ENCODE measurements around the gene PRDM16. TPM values are rescaled to one million over a fixed set of nuclear protein-coding genes. Genes with fewer than 3 reads are reported as not detected.
"Not testable (repeated sequence)": the region's sequence is repeated elsewhere in the genome, so short reads cannot be mapped to it uniquely, and the experiment has no call there.

The PRDM16 gene
- total RNA-seq, 1 donor from 2014 or later: 12.9 TPM

- DNase-seq (ENCODE audit: low spot score): no peak
- intact Hi-C loops (cut with DNase I): no loop called here
Measured at GRCh38 chr1:3226191-3226590, 157.2 kb downstream of the PRDM16 start.

- no peak for DNase-seq (ENCODE audit: low spot score)
- intact Hi-C loops (cut with DNase I): no loop called here
Measured at GRCh38 chr1:3226701-3227350, 157.8 kb downstream of the PRDM16 start.

- DNase-seq (ENCODE audit: low spot score): no peak
- intact Hi-C loops (cut with DNase I): no loop called here
Measured at GRCh38 chr1:3227351-3227704, 158.3 kb downstream of the PRDM16 start.

DNA sequence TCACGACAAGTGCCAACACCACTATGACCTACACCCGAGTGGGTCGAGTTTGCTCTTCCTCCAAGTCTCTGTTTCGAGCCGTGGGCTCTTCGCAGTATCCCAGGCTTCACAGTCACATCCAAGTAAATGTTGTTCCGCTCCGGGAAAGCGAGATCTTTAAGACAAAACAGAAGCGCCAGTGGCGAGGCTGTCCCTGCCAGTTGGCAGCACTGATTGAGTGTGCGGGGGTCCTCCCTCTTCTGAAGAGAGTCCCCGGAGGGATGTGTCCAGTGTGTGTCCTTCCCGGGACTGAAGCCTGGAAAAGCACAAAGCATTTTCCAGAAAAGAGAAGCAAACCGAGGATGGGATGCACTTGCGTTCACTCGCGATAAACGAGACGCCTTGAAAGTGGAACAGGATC is 158.9 kb downstream of the PRDM16 start:
- intact Hi-C loops (cut with DNase I): no loop called here
- no peak for DNase-seq (ENCODE audit: low spot score)

DNA sequence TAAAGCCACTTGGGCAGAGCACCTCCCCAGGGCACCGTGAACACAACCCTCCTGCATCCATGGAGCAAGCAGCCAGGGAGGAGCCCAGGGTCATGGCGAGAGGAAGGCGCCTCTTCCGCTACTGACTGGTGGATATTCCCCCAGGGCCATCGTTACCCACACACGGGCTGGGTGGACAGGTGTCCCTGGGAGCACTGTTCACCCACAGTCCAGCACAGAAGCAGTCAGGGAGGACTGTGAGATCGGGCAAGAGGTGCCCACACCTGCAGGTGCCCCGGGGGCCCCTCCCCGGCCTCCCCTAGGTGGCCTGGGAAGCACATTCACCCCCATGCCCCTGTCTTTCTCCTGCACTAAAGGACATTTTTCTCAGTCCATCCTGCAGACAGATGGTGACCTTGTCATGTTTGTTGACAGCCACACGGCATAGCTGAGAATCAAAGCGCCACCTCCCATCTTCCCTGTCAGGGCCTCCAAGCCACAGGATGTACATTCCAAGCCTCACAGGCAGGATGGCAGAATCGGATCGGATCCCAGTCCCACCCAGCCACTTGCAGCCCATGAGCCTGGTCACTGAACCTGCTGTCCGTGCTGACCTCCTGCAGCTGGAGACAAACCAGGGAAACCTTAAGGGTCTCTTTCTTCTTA is 160.2 kb downstream of the PRDM16 start:
- DNase-seq (ENCODE audit: low spot score): no peak
- intact Hi-C loops (cut with DNase I): no loop called here

- intact Hi-C loops (cut with DNase I): no loop called here
- no peak for DNase-seq (ENCODE audit: low spot score)
Measured at GRCh38 chr1:3230553-3230952, 161.6 kb downstream of the PRDM16 start.

- DNase-seq (ENCODE audit: low spot score): no peak
- intact Hi-C loops (cut with DNase I): no loop called here
Measured at GRCh38 chr1:3231245-3231644, 162.2 kb downstream of the PRDM16 start.

GRCh38 chr1:3231826-3232225 is 162.8 kb downstream of the PRDM16 start:
- no peak for DNase-seq (ENCODE audit: low spot score)
- intact Hi-C loops (cut with DNase I): no loop called here

- DNase-seq (ENCODE audit: low spot score): no peak
- intact Hi-C loops (cut with DNase I): no loop called here
Measured at GRCh38 chr1:3233031-3233430, 164.0 kb downstream of the PRDM16 start.

GRCh38 chr1:3233551-3233950 is 164.5 kb downstream of the PRDM16 start:
- intact Hi-C loops (cut with DNase I): no loop called here
- DNase-seq (ENCODE audit: low spot score): no peak

DNA sequence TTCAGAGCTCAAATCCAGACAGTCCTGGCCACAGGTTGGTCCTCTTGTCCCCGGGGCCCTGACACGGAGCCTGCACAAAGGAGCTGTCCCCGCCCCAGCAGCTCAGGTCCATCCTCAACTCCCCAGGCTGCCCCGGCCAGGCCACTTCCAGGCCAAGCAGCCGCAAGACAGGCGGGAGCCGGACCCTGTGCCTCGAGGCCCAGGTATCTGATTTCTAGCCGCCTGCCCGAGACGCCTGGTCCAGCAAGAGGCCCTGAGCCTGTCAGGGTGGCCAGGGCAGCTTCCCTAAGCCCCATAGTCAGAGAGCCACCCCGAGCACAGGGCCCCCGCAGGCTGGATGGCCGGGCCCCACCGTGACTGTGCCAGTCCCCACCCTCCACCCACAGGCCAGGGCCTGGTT is 165.3 kb downstream of the PRDM16 start:
- intact Hi-C loops (cut with DNase I): no loop called here
- DNase-seq (ENCODE audit: low spot score): no peak

DNA sequence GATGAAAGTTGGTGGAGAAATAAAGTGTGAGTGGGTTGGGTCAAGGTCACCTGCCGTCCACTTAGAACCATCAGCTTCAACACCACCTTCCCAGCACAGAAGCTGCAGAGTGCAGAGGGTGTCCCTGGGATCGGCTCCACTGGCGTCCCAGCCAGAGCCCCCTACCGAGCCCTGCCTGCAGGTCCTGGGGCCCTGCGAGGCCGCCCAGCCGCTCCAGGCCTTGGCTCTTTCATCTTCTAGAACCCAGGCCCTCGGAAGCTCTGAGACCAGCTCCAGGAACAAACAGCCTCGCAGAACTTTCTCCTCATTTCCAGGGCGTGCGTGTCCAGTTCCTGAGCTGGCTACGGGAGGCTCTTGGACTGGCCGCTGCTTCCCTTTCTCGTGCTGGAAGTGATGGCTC is 166.0 kb downstream of the PRDM16 start:
- DNase-seq (ENCODE audit: low spot score): no peak
- intact Hi-C loops (cut with DNase I): no loop called here

DNA sequence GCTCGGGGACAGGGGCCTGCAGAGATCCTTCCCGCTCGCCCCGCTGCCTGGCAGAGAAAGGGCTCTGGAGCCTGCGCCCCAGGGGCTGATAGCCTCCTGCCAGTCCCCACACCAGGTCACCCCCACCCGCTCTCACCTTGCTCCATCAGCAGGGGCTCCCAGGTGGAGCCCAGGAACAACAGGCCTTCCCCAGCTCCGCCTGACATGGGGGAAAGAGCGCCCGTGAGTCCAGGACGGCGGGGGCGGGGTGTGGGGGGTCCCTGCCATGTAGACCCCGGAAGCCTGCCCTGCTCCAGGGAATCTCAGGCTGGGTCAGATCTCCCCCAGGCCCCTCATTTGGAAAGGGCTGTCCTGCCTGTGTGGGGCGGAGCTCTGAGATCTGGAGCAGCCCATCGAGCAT is 166.5 kb downstream of the PRDM16 start:
- intact Hi-C loops (cut with DNase I): no loop called here
- DNase-seq (ENCODE audit: low spot score): no peak

DNA sequence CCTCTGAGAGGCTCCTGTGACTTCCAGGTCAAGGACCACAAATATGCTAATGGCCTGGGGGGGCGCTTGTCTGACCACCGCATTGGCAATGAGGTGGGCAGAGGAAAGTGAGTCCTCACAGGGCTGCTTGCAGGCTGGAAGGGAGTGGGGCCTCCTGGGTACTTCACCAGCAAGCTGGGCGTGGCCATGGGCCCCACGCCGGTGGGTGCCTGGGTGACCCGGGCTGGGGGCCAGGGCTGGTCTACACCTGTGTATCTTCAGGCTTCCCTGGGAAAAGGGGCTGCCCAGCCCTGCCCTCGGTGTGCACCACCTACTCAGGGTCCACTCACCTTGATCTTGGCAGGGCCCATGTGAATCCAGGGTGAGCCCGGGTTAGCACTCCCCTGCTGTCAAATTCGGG is 167.4 kb downstream of the PRDM16 start:
- DNase-seq (ENCODE audit: low spot score): no peak
- intact Hi-C loops (cut with DNase I): no loop called here

GRCh38 chr1:3236955-3237354 is 168.0 kb downstream of the PRDM16 start:
- intact Hi-C loops (cut with DNase I): no loop called here
- DNase-seq (ENCODE audit: low spot score): no peak

GRCh38 chr1:3237570-3237969 is 168.6 kb downstream of the PRDM16 start:
- no peak for DNase-seq (ENCODE audit: low spot score)
- intact Hi-C loops (cut with DNase I): no loop called here

DNA sequence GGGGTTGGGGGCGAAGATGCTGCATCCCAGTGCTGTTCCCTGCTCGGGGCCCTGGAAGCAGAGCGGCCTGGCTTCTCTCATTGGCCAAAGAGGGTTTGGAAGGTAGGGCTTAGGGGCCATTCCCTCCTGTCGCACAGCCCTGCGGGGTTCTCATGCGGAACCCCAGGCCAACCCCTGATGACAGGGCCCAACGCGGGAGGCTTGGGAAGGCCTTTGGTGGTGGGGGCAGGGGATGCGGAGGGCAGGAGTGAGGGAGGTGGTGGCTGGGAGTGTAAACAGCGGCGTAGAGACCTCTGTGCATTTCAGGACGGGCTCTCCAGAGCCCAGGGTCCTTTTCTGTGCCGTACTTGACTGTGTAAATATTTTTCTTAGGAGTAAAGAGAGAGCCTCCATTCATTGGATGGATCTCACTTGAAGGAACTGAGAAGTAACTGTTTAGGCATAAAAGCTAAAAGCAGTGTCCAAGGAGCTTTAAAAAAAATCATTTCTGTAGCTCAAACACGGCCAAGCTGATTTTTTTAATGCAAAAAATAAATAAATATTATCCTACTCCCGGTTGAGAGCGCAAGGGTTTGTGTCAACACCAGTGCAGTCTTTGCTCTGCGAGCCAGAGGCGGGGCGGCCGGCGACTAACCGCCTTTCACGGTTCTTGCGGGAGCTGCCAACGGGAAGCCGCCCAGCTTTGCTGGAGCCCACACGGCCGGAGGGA is 169.1 kb downstream of the PRDM16 start:
- intact Hi-C loops (cut with DNase I): no loop called here
- no peak for DNase-seq (ENCODE audit: low spot score)

GRCh38 chr1:3238703-3239278 is 169.8 kb downstream of the PRDM16 start:
- intact Hi-C loops (cut with DNase I): no loop called here
- DNase-seq (ENCODE audit: low spot score): no peak

GRCh38 chr1:3239991-3240390 is 171.0 kb downstream of the PRDM16 start:
- intact Hi-C loops (cut with DNase I); DNase-seq (ENCODE audit: low spot score): not testable (repeated sequence)

GRCh38 chr1:3240524-3241235 is 171.7 kb downstream of the PRDM16 start:
- intact Hi-C loops (cut with DNase I): no loop called here
- no peak for DNase-seq (ENCODE audit: low spot score)

Measured in cardiac septum (tissue), 1 donor.